Endothelial cell (in vitro differentiated cells): Measurements from ENCODE around the gene POLE. TPM values are rescaled to one million over a fixed set of nuclear protein-coding genes. Genes with fewer than 3 reads are reported as not detected.

Experiments used
- DNase-seq: peaks from one replicate; pipeline ENCODE4 v3.0.0; 2021; ENCODE audit warnings: low spot score
- H3K27ac Mint-ChIP-seq: one replicate; pipeline ENCODE4 v1.8.0; 2021; ENCODE audit warnings: mixed read lengths, inconsistent platforms; ENCODE audit not compliant: unreplicated experiment
- H3K27me3 Mint-ChIP-seq: one replicate; pipeline ENCODE4 v1.8.0; 2021; ENCODE audit warnings: mild to moderate bottlenecking, moderate library complexity, mixed read lengths, inconsistent platforms; ENCODE audit not compliant: unreplicated experiment
- H3K36me3 Mint-ChIP-seq: one replicate; pipeline ENCODE4 v1.8.0; 2021; ENCODE audit warnings: mild to moderate bottlenecking, low read depth, mixed read lengths, inconsistent platforms; ENCODE audit not compliant: unreplicated experiment
- H3K4me1 Mint-ChIP-seq: one replicate; pipeline ENCODE4 v1.8.0; 2021; ENCODE audit warnings: mild to moderate bottlenecking, mixed read lengths, inconsistent platforms; ENCODE audit not compliant: unreplicated experiment
- H3K4me3 Mint-ChIP-seq: one replicate; pipeline ENCODE4 v1.8.0; 2021; ENCODE audit warnings: mild to moderate bottlenecking, mixed read lengths, inconsistent platforms; ENCODE audit not compliant: unreplicated experiment
- H3K9me3 Mint-ChIP-seq: one replicate; pipeline ENCODE4 v1.8.0; 2021; ENCODE audit warnings: mixed read lengths, inconsistent platforms; ENCODE audit not compliant: unreplicated experiment
- CTCF ChIP-seq: fragments of 200-600 bp; sonication (generic); IDR thresholded peaks from one replicate; pipeline ENCODE4 v1.5.0; 2021; ENCODE audit warnings: antibody characterized with exemption; ENCODE audit not compliant: unreplicated experiment
- total RNA-seq: library from RNA; stranded (reverse); fragmentation: NEBNext Ultra II Directional; extraction: Animal tissue kit (Norgen Biotek cat#: 25700); gene quantifications from one replicate; pipeline ENCODE4 v1.2.1, GENCODE V29; 2021; ENCODE audit not compliant: unreplicated experiment

Gene POLE
- total RNA-seq, 1 donor from 2014 or later: 137 TPM

GRCh38 chr12:132720606-132721345 is 33.6 kb upstream of the POLE start:
- Mint-ChIP-seq H3K27ac (peak overlapping the region; percentile 75), H3K4me3 (no peak overlapping the region)
- DNase-seq: no peak

GRCh38 chr12:132719954-132720324 is 32.8 kb upstream of the POLE start:
- no peak overlapping the region for H3K27ac Mint-ChIP-seq
- H3K4me1 Mint-ChIP-seq: no peaks in the 10 kb centered on the region
- peaks cover 30% of the 10 kb centered on the region for H3K36me3 Mint-ChIP-seq
- no peak overlapping the region for H3K4me3 Mint-ChIP-seq
- no peaks in the 10 kb centered on the region for H3K9me3 Mint-ChIP-seq
- peaks cover 15% of the 10 kb centered on the region for H3K27me3 Mint-ChIP-seq
- no peak for TF ChIP-seq CTCF
- DNase-seq: no peak

More at GRCh38 chr12:132720606-132721345, 33.6 kb upstream of the POLE start:
- H3K36me3 Mint-ChIP-seq: peaks cover 37% of the 10 kb centered on the region
- no peak for TF ChIP-seq CTCF
- H3K9me3 Mint-ChIP-seq: no peaks in the 10 kb centered on the region
- H3K27me3 Mint-ChIP-seq: peaks cover 15% of the 10 kb centered on the region
- H3K4me1 Mint-ChIP-seq: no peaks in the 10 kb centered on the region

GRCh38 chr12:132719141-132719953 is 32.2 kb upstream of the POLE start:
- no peak for DNase-seq
- H3K9me3 Mint-ChIP-seq: no peaks in the 10 kb centered on the region
- H3K4me1 Mint-ChIP-seq: no peaks in the 10 kb centered on the region
- no peak for TF ChIP-seq CTCF
- H3K36me3 Mint-ChIP-seq: peaks cover 34% of the 10 kb centered on the region
- no peak overlapping the region for H3K4me3 Mint-ChIP-seq
- no peak overlapping the region for H3K27ac Mint-ChIP-seq
- H3K27me3 Mint-ChIP-seq: peaks cover 14% of the 10 kb centered on the region

- Mint-ChIP-seq H3K27ac (no peak overlapping the region), H3K9me3 (no peaks in the 10 kb centered on the region)
Measured at GRCh38 chr12:132718644-132719043, 31.5 kb upstream of the POLE start.

More at GRCh38 chr12:132718644-132719043, 31.5 kb upstream of the POLE start:
- Mint-ChIP-seq H3K36me3 (peaks cover 29% of the 10 kb centered on the region), H3K4me3 (no peak overlapping the region), H3K4me1 (no peaks in the 10 kb centered on the region), H3K27me3 (peaks cover 10% of the 10 kb centered on the region)
- no peak for TF ChIP-seq CTCF
- DNase-seq: no peak
